ENCODE measurements around the gene HSF2.

HSF2 gene

DNA sequence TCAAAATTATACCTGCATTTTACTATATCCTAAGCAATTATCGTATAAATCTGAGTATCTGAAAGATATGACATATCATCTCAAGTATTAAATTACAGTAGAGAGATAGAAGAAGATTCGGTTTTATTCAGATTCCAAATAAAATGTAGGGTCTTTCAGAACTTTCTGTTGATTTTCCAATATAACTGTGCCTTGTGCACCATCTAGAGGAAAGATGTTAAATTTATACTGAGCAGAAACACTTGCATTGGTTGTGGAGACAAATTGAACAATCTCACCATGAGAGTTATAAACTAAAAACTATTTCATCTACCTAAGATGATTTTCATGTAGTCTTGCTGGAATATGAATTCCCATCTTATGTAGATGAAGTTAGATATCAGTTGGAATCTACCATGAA is 26.8 kb upstream of the HSF2 start:
- no peak for TF ChIP-seq FOXP2 (optimal IDR thresholded peaks at IDR 0.05; ENCODE audit: borderline replicate concordance, extremely low read depth, extremely low read length, insufficient read depth)
- no peak for TF ChIP-seq SIN3A (IDR thresholded peaks at IDR 0.05; ENCODE audit: borderline replicate concordance, insufficient read depth, low read length)
- no peak for TF ChIP-seq TAF1 (IDR thresholded peaks at IDR 0.05; ENCODE audit: borderline replicate concordance, insufficient read depth, low read length)
- TF ChIP-seq, protein P1, sequence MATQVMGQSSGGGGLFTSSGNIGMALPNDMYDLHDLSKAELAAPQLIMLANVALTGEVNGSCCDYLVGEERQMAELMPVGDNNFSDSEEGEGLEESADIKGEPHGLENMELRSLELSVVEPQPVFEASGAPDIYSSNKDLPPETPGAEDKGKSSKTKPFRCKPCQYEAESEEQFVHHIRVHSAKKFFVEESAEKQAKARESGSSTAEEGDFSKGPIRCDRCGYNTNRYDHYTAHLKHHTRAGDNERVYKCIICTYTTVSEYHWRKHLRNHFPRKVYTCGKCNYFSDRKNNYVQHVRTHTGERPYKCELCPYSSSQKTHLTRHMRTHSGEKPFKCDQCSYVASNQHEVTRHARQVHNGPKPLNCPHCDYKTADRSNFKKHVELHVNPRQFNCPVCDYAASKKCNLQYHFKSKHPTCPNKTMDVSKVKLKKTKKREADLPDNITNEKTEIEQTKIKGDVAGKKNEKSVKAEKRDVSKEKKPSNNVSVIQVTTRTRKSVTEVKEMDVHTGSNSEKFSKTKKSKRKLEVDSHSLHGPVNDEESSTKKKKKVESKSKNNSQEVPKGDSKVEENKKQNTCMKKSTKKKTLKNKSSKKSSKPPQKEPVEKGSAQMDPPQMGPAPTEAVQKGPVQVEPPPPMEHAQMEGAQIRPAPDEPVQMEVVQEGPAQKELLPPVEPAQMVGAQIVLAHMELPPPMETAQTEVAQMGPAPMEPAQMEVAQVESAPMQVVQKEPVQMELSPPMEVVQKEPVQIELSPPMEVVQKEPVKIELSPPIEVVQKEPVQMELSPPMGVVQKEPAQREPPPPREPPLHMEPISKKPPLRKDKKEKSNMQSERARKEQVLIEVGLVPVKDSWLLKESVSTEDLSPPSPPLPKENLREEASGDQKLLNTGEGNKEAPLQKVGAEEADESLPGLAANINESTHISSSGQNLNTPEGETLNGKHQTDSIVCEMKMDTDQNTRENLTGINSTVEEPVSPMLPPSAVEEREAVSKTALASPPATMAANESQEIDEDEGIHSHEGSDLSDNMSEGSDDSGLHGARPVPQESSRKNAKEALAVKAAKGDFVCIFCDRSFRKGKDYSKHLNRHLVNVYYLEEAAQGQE (IDR thresholded peaks at IDR 0.05; ENCODE audit: insufficient read depth in 1 of 2, low read depth in 2 of 2, low read length in 2 of 2), result no peak
- no peak for TF ChIP-seq POLR2AphosphoS5 (IDR thresholded peaks at IDR 0.05; ENCODE audit: low read depth, low read length)

DNA sequence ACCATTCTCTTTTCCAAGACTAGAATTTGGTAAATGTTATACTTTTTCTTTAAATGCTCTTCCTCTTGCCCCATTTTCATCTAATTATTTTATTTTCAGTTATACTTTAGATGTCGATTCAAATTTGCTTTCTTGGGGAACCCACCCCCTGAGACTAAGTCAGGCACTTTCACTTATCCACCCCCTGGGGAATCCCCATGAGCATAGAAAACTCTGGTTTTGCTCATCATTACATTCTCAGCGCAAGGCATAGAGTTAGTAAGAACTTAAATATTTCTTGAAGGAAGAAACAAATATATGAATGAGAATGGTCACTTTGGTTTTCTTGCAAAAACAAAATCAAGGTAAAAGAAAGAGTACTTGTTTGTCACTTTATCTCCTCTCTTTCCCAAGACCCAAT is 25.1 kb upstream of the HSF2 start:
- no peak for TF ChIP-seq POLR2AphosphoS5 (IDR thresholded peaks at IDR 0.05; ENCODE audit: low read depth, low read length)
- TF ChIP-seq, protein P1 (IDR thresholded peaks at IDR 0.05; ENCODE audit: insufficient read depth in 1 of 2, low read depth in 2 of 2, low read length in 2 of 2), result no peak
- no peak for TF ChIP-seq TAF1 (IDR thresholded peaks at IDR 0.05; ENCODE audit: borderline replicate concordance, insufficient read depth, low read length)
- TF ChIP-seq FOXP2 (optimal IDR thresholded peaks at IDR 0.05; ENCODE audit: borderline replicate concordance, extremely low read depth, extremely low read length, insufficient read depth), result no peak
- no peak for TF ChIP-seq SIN3A (IDR thresholded peaks at IDR 0.05; ENCODE audit: borderline replicate concordance, insufficient read depth, low read length)

DNA sequence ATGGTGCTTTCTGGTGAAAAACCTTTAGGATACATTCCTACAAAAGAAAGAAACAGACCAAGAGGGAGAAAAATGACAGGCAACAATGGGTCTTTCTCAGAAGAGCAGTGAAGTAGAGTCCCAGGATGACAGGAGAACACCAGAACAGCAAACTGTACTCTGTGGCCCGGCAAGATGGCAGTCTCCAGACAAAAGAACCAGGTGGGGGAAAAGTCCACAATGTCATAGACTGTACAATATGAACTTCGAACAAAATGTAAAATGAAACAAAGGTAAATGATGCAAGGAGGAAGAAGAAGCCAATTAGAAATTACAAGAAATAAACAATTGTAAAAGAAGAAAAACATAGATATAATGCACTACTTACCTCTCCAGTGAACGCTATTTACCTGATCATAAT is 23.2 kb upstream of the HSF2 start:
- TF ChIP-seq TAF1 (IDR thresholded peaks at IDR 0.05; ENCODE audit: borderline replicate concordance, insufficient read depth, low read length), result no peak
- TF ChIP-seq FOXP2 (optimal IDR thresholded peaks at IDR 0.05; ENCODE audit: borderline replicate concordance, extremely low read depth, extremely low read length, insufficient read depth), result no peak
- no peak for TF ChIP-seq SIN3A (IDR thresholded peaks at IDR 0.05; ENCODE audit: borderline replicate concordance, insufficient read depth, low read length)
- TF ChIP-seq, protein P1 (IDR thresholded peaks at IDR 0.05; ENCODE audit: insufficient read depth in 1 of 2, low read depth in 2 of 2, low read length in 2 of 2), result no peak
- no peak for TF ChIP-seq POLR2AphosphoS5 (IDR thresholded peaks at IDR 0.05; ENCODE audit: low read depth, low read length)

DNA sequence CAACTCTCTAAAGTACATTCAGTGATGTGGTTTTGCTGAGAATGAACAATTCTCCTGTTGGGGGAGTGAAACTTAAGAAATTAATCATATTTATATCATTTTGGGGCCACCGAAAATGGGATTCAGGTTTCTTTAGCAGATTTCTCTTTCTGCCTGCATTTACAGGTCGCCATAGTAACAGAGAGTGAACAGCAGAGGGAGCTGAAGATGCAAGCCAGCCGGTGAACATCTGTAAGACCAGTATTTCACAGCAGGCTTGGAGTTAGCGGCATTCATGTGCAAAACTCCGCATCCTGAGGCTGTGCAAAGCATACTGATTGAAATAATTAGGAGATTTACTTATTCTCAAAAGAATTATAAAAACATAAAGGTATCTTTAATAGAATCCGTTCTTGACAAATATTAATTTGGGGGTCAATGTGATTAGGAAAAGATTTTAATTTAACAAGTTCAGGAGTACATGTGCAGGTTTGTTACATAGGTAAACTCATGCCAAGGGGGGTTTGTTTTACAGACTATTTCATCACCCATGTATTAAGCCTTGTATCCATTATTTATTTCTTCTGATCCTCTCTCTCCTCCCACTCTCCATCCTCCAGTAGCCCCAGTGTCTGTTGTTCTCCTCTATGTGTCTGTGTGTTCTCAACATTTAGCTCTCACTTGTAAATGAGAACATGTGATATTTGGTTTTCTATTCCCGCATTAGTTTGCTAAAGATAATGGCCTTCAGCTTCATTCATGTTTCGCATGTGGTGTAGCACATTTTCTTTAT is 17.8 kb upstream of the HSF2 start:
- TF ChIP-seq SIN3A (IDR thresholded peaks at IDR 0.05; ENCODE audit: borderline replicate concordance, insufficient read depth, low read length) (no peak), TAF1 (IDR thresholded peaks at IDR 0.05; ENCODE audit: borderline replicate concordance, insufficient read depth, low read length) (no peak), POLR2AphosphoS5 (IDR thresholded peaks at IDR 0.05; ENCODE audit: low read depth, low read length) (no peak), FOXP2 (optimal IDR thresholded peaks at IDR 0.05; ENCODE audit: borderline replicate concordance, extremely low read depth, extremely low read length, insufficient read depth) (no peak)
- TF ChIP-seq, protein P1 (IDR thresholded peaks at IDR 0.05; ENCODE audit: insufficient read depth in 1 of 2, low read depth in 2 of 2, low read length in 2 of 2), result no peak
